ENCODE measurements around the gene SLC15A2. TPM values are rescaled to one million over a fixed set of nuclear protein-coding genes. Genes with fewer than 3 reads are reported as not detected.
A peak's percentile ranks its signal among the peaks of the same experiment; 100 is the strongest.

The SLC15A2 gene
- total RNA-seq, 1 donor from 2014 or later = 0.63 TPM

GRCh38 chr3:121863801-121864200, 30.4 kb upstream of the SLC15A2 start:
- Histone ChIP-seq H3K4me3 (ENCODE audit: low read depth, low read length) (no peak overlapping the region), H3K27me3 (ENCODE audit: control insufficient read depth, insufficient read depth, low read length) (no peaks in the 10 kb centered on the region), H3K36me3 (ENCODE audit: control insufficient read depth, insufficient read depth, low read length) (no peaks in the 10 kb centered on the region)
- no peak for DNase-seq (ENCODE audit: low read depth)
- no peak for TF ChIP-seq CTCF (IDR thresholded peaks at IDR 0.05; ENCODE audit: insufficient read depth, low read length, poor library complexity, severe bottlenecking)

- no peak for DNase-seq (ENCODE audit: low read depth)
- Histone ChIP-seq H3K36me3 (ENCODE audit: control insufficient read depth, insufficient read depth, low read length) (no peaks in the 10 kb centered on the region), H3K4me3 (ENCODE audit: low read depth, low read length) (no peak overlapping the region), H3K27me3 (ENCODE audit: control insufficient read depth, insufficient read depth, low read length) (no peaks in the 10 kb centered on the region)
- TF ChIP-seq CTCF (IDR thresholded peaks at IDR 0.05; ENCODE audit: insufficient read depth, low read length, poor library complexity, severe bottlenecking) = no peak
Measured at GRCh38 chr3:121869736-121870135, 24.5 kb upstream of the SLC15A2 start.

GRCh38 chr3:121870717-121871116, 23.5 kb upstream of the SLC15A2 start:
- H3K27me3 ChIP-seq (ENCODE audit: control insufficient read depth, insufficient read depth, low read length) = no peaks in the 10 kb centered on the region
- no peaks in the 10 kb centered on the region for H3K36me3 ChIP-seq (ENCODE audit: control insufficient read depth, insufficient read depth, low read length)
- no peak for TF ChIP-seq CTCF (IDR thresholded peaks at IDR 0.05; ENCODE audit: insufficient read depth, low read length, poor library complexity, severe bottlenecking)
- H3K4me3 ChIP-seq (ENCODE audit: low read depth, low read length) = no peak overlapping the region
- DNase-seq (ENCODE audit: low read depth) = no peak

- no peak for DNase-seq (ENCODE audit: low read depth)
- Histone ChIP-seq H3K4me3 (ENCODE audit: low read depth, low read length) (no peak overlapping the region), H3K36me3 (ENCODE audit: control insufficient read depth, insufficient read depth, low read length) (no peaks in the 10 kb centered on the region), H3K27me3 (ENCODE audit: control insufficient read depth, insufficient read depth, low read length) (no peaks in the 10 kb centered on the region)
- TF ChIP-seq CTCF (IDR thresholded peaks at IDR 0.05; ENCODE audit: insufficient read depth, low read length, poor library complexity, severe bottlenecking) = no peak
Measured at GRCh38 chr3:121871430-121871829, 22.8 kb upstream of the SLC15A2 start.

GRCh38 chr3:121878411-121878810, 15.8 kb upstream of the SLC15A2 start:
- no peak overlapping the region for H3K4me3 ChIP-seq (ENCODE audit: low read depth, low read length)
- no peaks in the 10 kb centered on the region for H3K36me3 ChIP-seq (ENCODE audit: control insufficient read depth, insufficient read depth, low read length)
- TF ChIP-seq CTCF (IDR thresholded peaks at IDR 0.05; ENCODE audit: insufficient read depth, low read length, poor library complexity, severe bottlenecking) = no peak
- DNase-seq (ENCODE audit: low read depth) = no peak
- H3K27me3 ChIP-seq (ENCODE audit: control insufficient read depth, insufficient read depth, low read length) = no peaks in the 10 kb centered on the region

GRCh38 chr3:121883507-121883906, 10.7 kb upstream of the SLC15A2 start:
- Histone ChIP-seq H3K27me3 (ENCODE audit: control insufficient read depth, insufficient read depth, low read length) (no peaks in the 10 kb centered on the region), H3K36me3 (ENCODE audit: control insufficient read depth, insufficient read depth, low read length) (no peaks in the 10 kb centered on the region), H3K4me3 (ENCODE audit: low read depth, low read length) (no peak overlapping the region)
- no peak for DNase-seq (ENCODE audit: low read depth)
- peak; percentile 32 for TF ChIP-seq CTCF (IDR thresholded peaks at IDR 0.05; ENCODE audit: insufficient read depth, low read length, poor library complexity, severe bottlenecking)

Measured in kidney epithelial cell (primary cell).